Endodermal cell (in vitro differentiated cells): Measurements from ENCODE around the gene MFSD12. TPM values are rescaled to one million over a fixed set of nuclear protein-coding genes. Genes with fewer than 3 reads are reported as not detected.

Experiments used
- DNase-seq: peaks from one replicate; pipeline ENCODE4 v3.0.0-alpha.2; 2017
- H3K27ac ChIP-seq: 2 replicates; pipeline ENCODE4 v1.5.1; 2013; ENCODE audit warnings: mild to moderate bottlenecking, low read depth, low read length, moderate library complexity
- H3K27me3 ChIP-seq: 2 replicates; pipeline ENCODE4 v1.6.1; 2013; ENCODE audit warnings: mild to moderate bottlenecking, low read length, moderate library complexity; ENCODE audit not compliant: insufficient read depth, control insufficient read depth, poor library complexity, severe bottlenecking
- H3K36me3 ChIP-seq: 2 replicates; pipeline ENCODE4 v1.7.0; 2013; ENCODE audit warnings: mild to moderate bottlenecking, low read length, moderate library complexity; ENCODE audit not compliant: control insufficient read depth, insufficient read depth
- H3K4me1 ChIP-seq: one replicate; pipeline ENCODE4 v1.7.0; 2013; ENCODE audit warnings: low read length; ENCODE audit not compliant: control insufficient read depth, insufficient read depth
- H3K4me3 ChIP-seq: 2 replicates; pipeline ENCODE4 v1.5.1; 2013; ENCODE audit warnings: mild to moderate bottlenecking, low read length, moderate library complexity
- H3K9ac ChIP-seq: 2 replicates; pipeline ENCODE4 v1.6.1; 2013; ENCODE audit warnings: mild to moderate bottlenecking, low read length, moderate library complexity; ENCODE audit not compliant: poor library complexity, severe bottlenecking; ENCODE audit errors: extremely low read depth
- H3K9me3 ChIP-seq: 2 replicates; pipeline ENCODE4 v1.6.1; 2013; ENCODE audit warnings: mild to moderate bottlenecking, low read length, moderate library complexity; ENCODE audit not compliant: control insufficient read depth
- H3K27ac Mint-ChIP-seq: 2 replicates; pipeline ENCODE4 v1.8.0; 2020; ENCODE audit warnings: mixed read lengths
- H3K27me3 Mint-ChIP-seq: 2 replicates; pipeline ENCODE4 v1.8.0; 2021; ENCODE audit warnings: mild to moderate bottlenecking, mixed read lengths; ENCODE audit not compliant: insufficient read depth
- H3K36me3 Mint-ChIP-seq: 2 replicates; pipeline ENCODE4 v1.8.0; 2020; ENCODE audit warnings: low read depth, mixed read lengths
- H3K4me1 Mint-ChIP-seq: 2 replicates; pipeline ENCODE4 v1.8.0; 2020; ENCODE audit warnings: mixed read lengths
- H3K4me3 Mint-ChIP-seq: 2 replicates; pipeline ENCODE4 v1.8.0; 2020; ENCODE audit warnings: mild to moderate bottlenecking, moderate library complexity, mixed read lengths
- H3K9me3 Mint-ChIP-seq: 2 replicates; pipeline ENCODE4 v1.8.0; 2020; ENCODE audit warnings: mild to moderate bottlenecking, mixed read lengths
- WGBS, 2 experiments: methylation state at CpG; one replicate each; pipeline versions ENCODE4 v1.1.5 to v1.1.7; 2013; ENCODE audit warnings: missing lambda C conversion rate in 2 of 2, mixed read lengths in 1 of 2; ENCODE audit not compliant: insufficient coverage in 1 of 2, insufficient read length in 1 of 2; 5-methylcytosine and 5-hydroxymethylcytosine counted together
- total RNA-seq, 2 donors: library from RNA; stranded (reverse); fragmentation: NEBNext Ultra II Directional in 1 of 2; extraction: Animal tissue kit (Norgen Biotek cat#: 25700) in 1 of 2; gene quantifications; 2 replicates in 1 of 2; 3 replicates in 1 of 2; pipeline ENCODE4 v1.2.1, GENCODE V29; 2021
- TF ChIP-seq, protein P1 (sequence below): fragments of 200-600 bp; sonication (generic); conservative IDR thresholded peaks from 2 replicates; pipeline ENCODE4 v1.5.0; 2021; ENCODE audit warnings: antibody characterized with exemption, mild to moderate bottlenecking

MFSD12 gene
- total RNA-seq, 2 donors from 2014 or later = 48.2 to 62.4 TPM

DNA sequence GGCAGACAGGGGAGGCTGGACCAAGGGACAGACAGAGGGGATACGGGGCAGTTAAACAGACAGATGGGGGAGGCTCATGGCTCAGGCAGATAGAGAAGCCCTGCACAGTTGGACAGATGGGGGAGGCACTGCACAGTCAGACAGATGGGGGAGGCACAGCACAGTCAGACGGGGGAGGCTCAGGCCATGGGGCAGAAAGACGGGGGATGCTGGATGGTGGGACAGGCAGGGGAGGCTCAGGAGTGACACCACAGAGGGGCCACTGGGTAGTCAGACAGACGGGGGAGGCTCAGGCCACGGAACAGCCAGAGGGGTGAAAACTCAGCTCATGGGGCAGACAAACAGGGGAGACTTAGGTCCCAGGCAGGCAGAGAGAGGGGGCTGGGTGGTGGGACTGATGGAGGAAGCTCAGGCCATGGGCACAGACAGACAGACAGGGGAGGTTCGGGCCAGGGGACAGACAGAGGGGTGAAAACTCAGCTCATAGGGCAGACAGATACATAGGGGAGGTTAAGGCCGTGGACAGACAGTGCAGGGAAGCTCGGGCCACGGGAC is 886 bp downstream of the MFSD12 start:
- no peaks in the 10 kb centered on the region for H3K9me3 ChIP-seq
- TF ChIP-seq, protein P1, sequence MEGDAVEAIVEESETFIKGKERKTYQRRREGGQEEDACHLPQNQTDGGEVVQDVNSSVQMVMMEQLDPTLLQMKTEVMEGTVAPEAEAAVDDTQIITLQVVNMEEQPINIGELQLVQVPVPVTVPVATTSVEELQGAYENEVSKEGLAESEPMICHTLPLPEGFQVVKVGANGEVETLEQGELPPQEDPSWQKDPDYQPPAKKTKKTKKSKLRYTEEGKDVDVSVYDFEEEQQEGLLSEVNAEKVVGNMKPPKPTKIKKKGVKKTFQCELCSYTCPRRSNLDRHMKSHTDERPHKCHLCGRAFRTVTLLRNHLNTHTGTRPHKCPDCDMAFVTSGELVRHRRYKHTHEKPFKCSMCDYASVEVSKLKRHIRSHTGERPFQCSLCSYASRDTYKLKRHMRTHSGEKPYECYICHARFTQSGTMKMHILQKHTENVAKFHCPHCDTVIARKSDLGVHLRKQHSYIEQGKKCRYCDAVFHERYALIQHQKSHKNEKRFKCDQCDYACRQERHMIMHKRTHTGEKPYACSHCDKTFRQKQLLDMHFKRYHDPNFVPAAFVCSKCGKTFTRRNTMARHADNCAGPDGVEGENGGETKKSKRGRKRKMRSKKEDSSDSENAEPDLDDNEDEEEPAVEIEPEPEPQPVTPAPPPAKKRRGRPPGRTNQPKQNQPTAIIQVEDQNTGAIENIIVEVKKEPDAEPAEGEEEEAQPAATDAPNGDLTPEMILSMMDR = no peak
- H3K4me3 ChIP-seq = peak overlapping the region; percentile 85
- H3K4me1 ChIP-seq = no peaks in the 10 kb centered on the region
- Mint-ChIP-seq H3K4me1 (peaks cover 4% of the 10 kb centered on the region), H3K36me3 (peaks cover 2% of the 10 kb centered on the region), H3K9me3 (no peaks in the 10 kb centered on the region), H3K4me3 (peak overlapping the region; percentile 73), H3K27me3 (peaks cover 15% of the 10 kb centered on the region), H3K27ac (peak overlapping the region; percentile 88)
- WGBS, 2 experiments = 50 to 52% methylated on average over 4 to 9 of the region's 9 CpGs
- H3K27ac ChIP-seq = no peak overlapping the region
- H3K36me3 ChIP-seq = no peaks in the 10 kb centered on the region
- peak; percentile 47 for DNase-seq
- peak overlapping the region; percentile 38 for H3K9ac ChIP-seq
- H3K27me3 ChIP-seq = no peaks in the 10 kb centered on the region

DNA sequence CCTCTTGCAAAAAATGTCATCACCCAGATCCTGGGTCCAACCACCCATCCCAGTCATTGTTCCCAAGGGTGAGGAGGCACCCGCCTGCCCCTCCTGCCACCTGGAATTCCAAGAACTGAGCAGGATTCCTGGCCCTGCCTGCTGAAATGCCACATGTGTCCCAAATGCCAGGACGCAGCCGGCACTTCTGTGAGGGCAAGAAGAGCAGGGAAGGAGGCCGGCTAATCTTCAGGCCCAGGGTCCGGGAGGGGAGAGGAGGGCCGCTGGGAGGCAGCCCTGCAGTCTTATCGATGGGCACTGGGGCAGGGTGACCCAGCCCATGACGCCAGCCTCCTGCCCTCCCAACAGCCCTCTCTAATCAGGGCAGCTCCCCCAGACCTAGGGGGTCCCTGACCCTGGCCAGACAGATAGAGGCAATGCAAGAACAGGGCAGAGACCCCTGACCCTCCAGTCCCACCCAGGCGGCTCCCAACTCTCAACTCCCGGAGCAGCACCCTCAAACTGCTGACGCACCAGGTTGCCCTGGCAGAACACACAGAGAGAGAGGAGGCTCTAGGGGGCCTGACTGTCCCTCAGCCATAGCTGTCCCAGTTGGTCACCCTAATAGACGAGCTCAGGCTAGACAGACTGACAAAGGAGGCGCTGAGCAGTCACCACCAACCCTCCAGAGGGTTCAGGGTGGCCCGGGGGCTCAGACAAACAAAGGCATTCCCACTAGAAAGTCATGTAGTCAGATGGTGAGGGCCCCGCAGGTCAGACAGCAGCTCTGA is 1.5 kb downstream of the MFSD12 start:
- H3K4me3 ChIP-seq = peak overlapping the region; percentile 85
- H3K27ac ChIP-seq = no peak overlapping the region
- H3K27ac Mint-ChIP-seq = no peak overlapping the region
- H3K4me1 ChIP-seq = no peaks in the 10 kb centered on the region
- peaks cover 15% of the 10 kb centered on the region for H3K27me3 Mint-ChIP-seq
- peak overlapping the region; percentile 73 for H3K4me3 Mint-ChIP-seq
- H3K27me3 ChIP-seq = no peaks in the 10 kb centered on the region
- 89 to 93% methylated on average over 6 to 15 of the region's 15 CpGs for WGBS, 2 experiments
- no peak for DNase-seq
- no peaks in the 10 kb centered on the region for H3K9me3 Mint-ChIP-seq
- no peaks in the 10 kb centered on the region for H3K9me3 ChIP-seq
- no peaks in the 10 kb centered on the region for H3K36me3 ChIP-seq
- TF ChIP-seq, protein P1 = no peak
- peaks cover 3% of the 10 kb centered on the region for H3K36me3 Mint-ChIP-seq
- peaks cover 4% of the 10 kb centered on the region for H3K4me1 Mint-ChIP-seq
- no peak overlapping the region for H3K9ac ChIP-seq

DNA sequence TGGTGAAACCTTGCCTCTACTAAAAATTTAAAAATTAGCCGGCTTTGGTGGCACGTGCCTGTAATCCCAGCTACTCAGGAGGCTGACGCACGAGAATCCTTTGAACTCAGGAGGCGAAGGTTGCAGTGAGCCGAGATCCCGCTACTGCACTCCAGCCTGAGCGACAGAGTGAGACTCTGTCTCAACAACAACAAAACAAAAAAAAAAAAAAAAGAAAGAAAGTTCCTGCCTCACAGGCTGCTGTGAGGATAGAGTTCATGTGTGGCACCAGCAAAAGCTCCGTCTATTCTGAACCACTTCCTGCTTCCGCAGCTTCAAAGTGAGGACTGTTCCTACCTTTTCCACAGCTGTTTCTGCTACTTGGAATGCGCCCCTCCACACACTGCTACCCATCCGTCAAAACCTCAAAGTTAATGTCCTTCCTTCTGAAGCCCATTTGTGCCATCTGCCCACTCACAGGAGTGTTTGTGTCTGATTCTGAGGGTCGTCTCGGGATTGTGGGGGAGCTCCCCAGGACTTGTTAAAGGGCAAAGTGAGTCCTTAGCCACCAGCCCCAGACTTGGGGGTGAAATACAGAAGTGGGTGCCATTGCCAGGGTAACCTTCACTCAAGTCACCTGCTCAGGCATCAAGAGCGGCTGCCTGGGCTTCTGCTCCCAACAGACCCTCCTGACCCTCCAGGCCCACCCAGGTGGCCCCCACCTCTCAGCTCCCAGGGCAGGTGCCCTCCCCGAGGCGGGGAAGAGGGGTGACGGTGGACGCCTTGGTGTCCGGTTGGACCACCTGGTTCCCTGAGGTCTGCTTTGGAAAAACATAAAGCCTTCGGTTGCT is 2.9 kb downstream of the MFSD12 start:
- 88 to 94% methylated on average over 13 to 21 of the region's 21 CpGs for WGBS, 2 experiments
- Histone ChIP-seq H3K27me3 (no peaks in the 10 kb centered on the region), H3K9ac (no peak overlapping the region), H3K4me1 (no peaks in the 10 kb centered on the region), H3K27ac (no peak overlapping the region), H3K36me3 (no peaks in the 10 kb centered on the region), H3K9me3 (no peaks in the 10 kb centered on the region), H3K4me3 (no peak overlapping the region)
- peaks cover 4% of the 10 kb centered on the region for H3K4me1 Mint-ChIP-seq
- H3K27me3 Mint-ChIP-seq = peaks cover 15% of the 10 kb centered on the region
- no peak overlapping the region for H3K4me3 Mint-ChIP-seq
- TF ChIP-seq, protein P1 = no peak
- DNase-seq = no peak
- no peak overlapping the region for H3K27ac Mint-ChIP-seq
- peaks cover 6% of the 10 kb centered on the region for H3K36me3 Mint-ChIP-seq
- H3K9me3 Mint-ChIP-seq = no peaks in the 10 kb centered on the region
